HepG2 (cell line): ENCODE measurements around the gene CEBPA. TPM values are rescaled to one million over a fixed set of nuclear protein-coding genes. Genes with fewer than 3 reads are reported as not detected.

Experiments
- ATM ChIP-seq: fragments of 450-650 bp; IDR thresholded peaks from 2 replicates; pipeline ENCODE4 v1.7.1; 2017; ENCODE audit warnings: mild to moderate bottlenecking, borderline replicate concordance
- BORCS8-MEF2B ChIP-seq: sonication (generic); formaldehyde crosslinking; IDR thresholded peaks from 2 replicates; pipeline ENCODE4 v1.8.0; 2022; ENCODE audit warnings: mild to moderate bottlenecking, missing genetic modification reagents
- CREB1 ChIP-seq, 2 experiments: fragments of 450-650 bp in 1 of 2; IDR thresholded peaks; 2 replicates each; pipeline ENCODE4 v1.6.1; 2016 to 2017; ENCODE audit warnings: control low read depth in 1 of 2, mild to moderate bottlenecking in 1 of 2, missing compliant biosample characterization in 1 of 2, missing genetic modification characterization in 1 of 2
- HNF4G ChIP-seq, 2 experiments: sonication (generic) in 1 of 2; formaldehyde crosslinking in 1 of 2; IDR thresholded peaks; 2 replicates each; pipeline versions ENCODE4 v1.4.0 to v1.6.1; 2011 to 2020; ENCODE audit warnings: borderline replicate concordance in 2 of 2, low read depth in 2 of 2, mild to moderate bottlenecking in 2 of 2, low read length in 1 of 2, missing genetic modification reagents in 1 of 2, moderate library complexity in 1 of 2
- NCOA2 ChIP-seq: sonication (generic); formaldehyde crosslinking; IDR thresholded peaks from 2 replicates; pipeline ENCODE4 v1.8.0; 2022; ENCODE audit warnings: inconsistent platforms
- NFE2L1 ChIP-seq: sonication (generic); formaldehyde crosslinking; IDR thresholded peaks from 2 replicates; pipeline ENCODE4 v1.4.0; 2020; ENCODE audit warnings: missing genetic modification reagents, mild to moderate bottlenecking, borderline replicate concordance
- RARA ChIP-seq: IDR thresholded peaks from 2 replicates; pipeline ENCODE4 v1.6.1; 2016; ENCODE audit warnings: missing genetic modification reagents, missing compliant biosample characterization
- RBAK ChIP-seq: sonication (generic); formaldehyde crosslinking; IDR thresholded peaks from 2 replicates; pipeline ENCODE4 v1.5.1; 2020; ENCODE audit warnings: mild to moderate bottlenecking, missing genetic modification reagents
- SAFB2 ChIP-seq: sonication (generic); formaldehyde crosslinking; IDR thresholded peaks from 2 replicates; pipeline ENCODE4 v1.5.1; 2020; ENCODE audit warnings: missing genetic modification reagents, low read depth, mild to moderate bottlenecking, borderline replicate concordance
- ZNF124 ChIP-seq: sonication (generic); formaldehyde crosslinking; IDR thresholded peaks from 2 replicates; pipeline ENCODE4 v1.4.0; 2020; ENCODE audit warnings: missing genetic modification reagents
- polyA plus RNA-seq, 8 experiments: library from polyadenylated mRNA; depleted of rRNA in 3 of 8; stranded (reverse) in 7 of 8; unstranded in 1 of 8; fragments of >200 nt; fragmentation: Illumina TruSeq in 4 of 8; extraction: Trizol in 4 of 8; gene quantifications; 2 replicates each; pipeline versions ENCODE4 v1.2.1 to v1.2.3, GENCODE V29; 2011 to 2016; ENCODE audit warnings: low read depth in 4 of 8, missing spikeins in 1 of 8, mixed read lengths in 1 of 8; ENCODE audit not compliant: insufficient read depth in 1 of 8
- total RNA-seq, 5 experiments: library from RNA; depleted of rRNA; stranded (reverse); fragments of >200 nt; fragmentation: Illumina TruSeq; extraction: Trizol; gene quantifications; 2 replicates each; pipeline ENCODE4 v1.2.3, GENCODE V29; 2016; ENCODE audit warnings: low read depth in 1 of 5
- TF ChIP-seq, protein P1 (sequence below): sonication (generic); formaldehyde crosslinking; IDR thresholded peaks from 2 replicates; pipeline ENCODE4 v1.9.0; 2021; ENCODE audit warnings: missing genetic modification reagents, borderline replicate concordance
- TF ChIP-seq, protein P2 (sequence below): sonication (generic); formaldehyde crosslinking; IDR thresholded peaks from 2 replicates; pipeline ENCODE4 v1.5.0; 2020; ENCODE audit warnings: missing genetic modification reagents
- TF ChIP-seq, protein P3 (sequence below): sonication (generic); formaldehyde crosslinking; IDR thresholded peaks from 2 replicates; pipeline ENCODE4 v1.5.0; 2020; ENCODE audit warnings: mild to moderate bottlenecking, missing genetic modification reagents, borderline replicate concordance
- TF ChIP-seq, protein P4 (sequence below): sonication (generic); formaldehyde crosslinking; IDR thresholded peaks from 2 replicates; pipeline ENCODE4 v1.4.0; 2020; ENCODE audit warnings: missing genetic modification reagents, borderline replicate concordance

The CEBPA gene
- total and polyA plus RNA-seq, 2 of the 13 experiments (the other 11 are each of a cell fraction or from before 2014, with no cell fraction given), result 24.8 to 103 TPM

DNA sequence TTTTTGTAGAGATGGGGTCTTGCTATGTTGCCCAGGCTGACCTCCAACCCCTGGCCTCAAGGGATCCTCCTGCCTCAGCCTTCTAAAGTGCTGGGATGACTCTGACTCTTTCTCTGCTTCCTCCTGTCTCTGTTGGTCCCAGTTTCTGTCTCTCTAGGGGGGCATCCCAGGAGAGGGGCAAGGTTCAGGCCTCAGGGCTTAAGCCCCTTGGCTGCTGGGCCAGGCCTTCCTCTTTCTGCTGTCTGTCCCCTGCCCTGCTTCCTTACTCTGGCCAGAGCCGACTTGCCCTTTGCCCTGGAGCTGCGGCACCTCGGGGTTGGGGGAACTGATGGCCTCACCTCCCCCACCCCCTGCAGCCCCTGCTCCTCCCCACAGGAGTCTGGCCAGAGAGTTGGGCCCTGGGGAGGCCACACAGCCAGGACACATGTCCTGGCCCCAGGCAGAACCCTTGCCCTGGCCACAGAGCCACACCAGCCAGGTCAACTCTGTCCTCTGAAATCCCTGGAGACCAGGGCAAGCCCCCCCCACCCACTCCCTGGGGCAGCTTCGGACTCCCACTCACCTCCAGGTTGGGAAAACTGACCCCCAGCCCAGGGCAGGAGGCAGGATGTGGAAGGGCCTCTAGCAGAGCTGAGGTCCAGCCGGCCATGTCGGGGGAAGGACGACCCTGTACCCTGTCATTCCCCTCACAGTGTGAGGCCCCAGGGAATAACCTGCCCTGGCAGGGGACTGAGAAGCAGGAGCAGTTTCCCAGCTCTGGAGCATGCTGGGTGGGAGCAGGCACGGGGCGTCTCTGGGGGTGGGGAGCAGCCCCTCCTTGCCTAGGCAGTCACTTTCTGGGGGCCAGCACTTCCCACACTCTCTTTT, 23.7 kb downstream of the CEBPA start (continued):
- TF ChIP-seq, protein P1, sequence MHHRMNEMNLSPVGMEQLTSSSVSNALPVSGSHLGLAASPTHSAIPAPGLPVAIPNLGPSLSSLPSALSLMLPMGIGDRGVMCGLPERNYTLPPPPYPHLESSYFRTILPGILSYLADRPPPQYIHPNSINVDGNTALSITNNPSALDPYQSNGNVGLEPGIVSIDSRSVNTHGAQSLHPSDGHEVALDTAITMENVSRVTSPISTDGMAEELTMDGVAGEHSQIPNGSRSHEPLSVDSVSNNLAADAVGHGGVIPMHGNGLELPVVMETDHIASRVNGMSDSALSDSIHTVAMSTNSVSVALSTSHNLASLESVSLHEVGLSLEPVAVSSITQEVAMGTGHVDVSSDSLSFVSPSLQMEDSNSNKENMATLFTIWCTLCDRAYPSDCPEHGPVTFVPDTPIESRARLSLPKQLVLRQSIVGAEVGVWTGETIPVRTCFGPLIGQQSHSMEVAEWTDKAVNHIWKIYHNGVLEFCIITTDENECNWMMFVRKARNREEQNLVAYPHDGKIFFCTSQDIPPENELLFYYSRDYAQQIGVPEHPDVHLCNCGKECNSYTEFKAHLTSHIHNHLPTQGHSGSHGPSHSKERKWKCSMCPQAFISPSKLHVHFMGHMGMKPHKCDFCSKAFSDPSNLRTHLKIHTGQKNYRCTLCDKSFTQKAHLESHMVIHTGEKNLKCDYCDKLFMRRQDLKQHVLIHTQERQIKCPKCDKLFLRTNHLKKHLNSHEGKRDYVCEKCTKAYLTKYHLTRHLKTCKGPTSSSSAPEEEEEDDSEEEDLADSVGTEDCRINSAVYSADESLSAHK (CRISPR knock-in tag), result no peak
- TF ChIP-seq, protein P2, sequence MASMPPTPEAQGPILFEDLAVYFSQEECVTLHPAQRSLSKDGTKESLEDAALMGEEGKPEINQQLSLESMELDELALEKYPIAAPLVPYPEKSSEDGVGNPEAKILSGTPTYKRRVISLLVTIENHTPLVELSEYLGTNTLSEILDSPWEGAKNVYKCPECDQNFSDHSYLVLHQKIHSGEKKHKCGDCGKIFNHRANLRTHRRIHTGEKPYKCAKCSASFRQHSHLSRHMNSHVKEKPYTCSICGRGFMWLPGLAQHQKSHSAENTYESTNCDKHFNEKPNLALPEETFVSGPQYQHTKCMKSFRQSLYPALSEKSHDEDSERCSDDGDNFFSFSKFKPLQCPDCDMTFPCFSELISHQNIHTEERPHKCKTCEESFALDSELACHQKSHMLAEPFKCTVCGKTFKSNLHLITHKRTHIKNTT (CRISPR knock-in tag), result no peak
- TF ChIP-seq SAFB2 (CRISPR knock-in tag) (no peak), BORCS8-MEF2B (CRISPR knock-in tag) (no peak), ATM (no peak), NFE2L1 (no peak), RBAK (CRISPR knock-in tag) (no peak), ZNF124 (CRISPR knock-in tag) (no peak), RARA (CRISPR knock-in tag) (peak; percentile 64), CREB1 (IDR thresholded peaks at IDR 0.05) (no peak), CREB1 (CRISPR knock-in tag; IDR thresholded peaks at IDR 0.05) (no peak), HNF4G (IDR thresholded peaks at IDR 0.05; ENCODE audit: borderline replicate concordance, low read depth, low read length) (peak; percentile 80), HNF4G (CRISPR knock-in tag; IDR thresholded peaks at IDR 0.05; ENCODE audit: borderline replicate concordance, low read depth) (no peak; the same call in 1 of the 2 replicates), NCOA2 (CRISPR knock-in tag) (peak; percentile 65; the same call in 1 of the 2 replicates)
- TF ChIP-seq, protein P3, sequence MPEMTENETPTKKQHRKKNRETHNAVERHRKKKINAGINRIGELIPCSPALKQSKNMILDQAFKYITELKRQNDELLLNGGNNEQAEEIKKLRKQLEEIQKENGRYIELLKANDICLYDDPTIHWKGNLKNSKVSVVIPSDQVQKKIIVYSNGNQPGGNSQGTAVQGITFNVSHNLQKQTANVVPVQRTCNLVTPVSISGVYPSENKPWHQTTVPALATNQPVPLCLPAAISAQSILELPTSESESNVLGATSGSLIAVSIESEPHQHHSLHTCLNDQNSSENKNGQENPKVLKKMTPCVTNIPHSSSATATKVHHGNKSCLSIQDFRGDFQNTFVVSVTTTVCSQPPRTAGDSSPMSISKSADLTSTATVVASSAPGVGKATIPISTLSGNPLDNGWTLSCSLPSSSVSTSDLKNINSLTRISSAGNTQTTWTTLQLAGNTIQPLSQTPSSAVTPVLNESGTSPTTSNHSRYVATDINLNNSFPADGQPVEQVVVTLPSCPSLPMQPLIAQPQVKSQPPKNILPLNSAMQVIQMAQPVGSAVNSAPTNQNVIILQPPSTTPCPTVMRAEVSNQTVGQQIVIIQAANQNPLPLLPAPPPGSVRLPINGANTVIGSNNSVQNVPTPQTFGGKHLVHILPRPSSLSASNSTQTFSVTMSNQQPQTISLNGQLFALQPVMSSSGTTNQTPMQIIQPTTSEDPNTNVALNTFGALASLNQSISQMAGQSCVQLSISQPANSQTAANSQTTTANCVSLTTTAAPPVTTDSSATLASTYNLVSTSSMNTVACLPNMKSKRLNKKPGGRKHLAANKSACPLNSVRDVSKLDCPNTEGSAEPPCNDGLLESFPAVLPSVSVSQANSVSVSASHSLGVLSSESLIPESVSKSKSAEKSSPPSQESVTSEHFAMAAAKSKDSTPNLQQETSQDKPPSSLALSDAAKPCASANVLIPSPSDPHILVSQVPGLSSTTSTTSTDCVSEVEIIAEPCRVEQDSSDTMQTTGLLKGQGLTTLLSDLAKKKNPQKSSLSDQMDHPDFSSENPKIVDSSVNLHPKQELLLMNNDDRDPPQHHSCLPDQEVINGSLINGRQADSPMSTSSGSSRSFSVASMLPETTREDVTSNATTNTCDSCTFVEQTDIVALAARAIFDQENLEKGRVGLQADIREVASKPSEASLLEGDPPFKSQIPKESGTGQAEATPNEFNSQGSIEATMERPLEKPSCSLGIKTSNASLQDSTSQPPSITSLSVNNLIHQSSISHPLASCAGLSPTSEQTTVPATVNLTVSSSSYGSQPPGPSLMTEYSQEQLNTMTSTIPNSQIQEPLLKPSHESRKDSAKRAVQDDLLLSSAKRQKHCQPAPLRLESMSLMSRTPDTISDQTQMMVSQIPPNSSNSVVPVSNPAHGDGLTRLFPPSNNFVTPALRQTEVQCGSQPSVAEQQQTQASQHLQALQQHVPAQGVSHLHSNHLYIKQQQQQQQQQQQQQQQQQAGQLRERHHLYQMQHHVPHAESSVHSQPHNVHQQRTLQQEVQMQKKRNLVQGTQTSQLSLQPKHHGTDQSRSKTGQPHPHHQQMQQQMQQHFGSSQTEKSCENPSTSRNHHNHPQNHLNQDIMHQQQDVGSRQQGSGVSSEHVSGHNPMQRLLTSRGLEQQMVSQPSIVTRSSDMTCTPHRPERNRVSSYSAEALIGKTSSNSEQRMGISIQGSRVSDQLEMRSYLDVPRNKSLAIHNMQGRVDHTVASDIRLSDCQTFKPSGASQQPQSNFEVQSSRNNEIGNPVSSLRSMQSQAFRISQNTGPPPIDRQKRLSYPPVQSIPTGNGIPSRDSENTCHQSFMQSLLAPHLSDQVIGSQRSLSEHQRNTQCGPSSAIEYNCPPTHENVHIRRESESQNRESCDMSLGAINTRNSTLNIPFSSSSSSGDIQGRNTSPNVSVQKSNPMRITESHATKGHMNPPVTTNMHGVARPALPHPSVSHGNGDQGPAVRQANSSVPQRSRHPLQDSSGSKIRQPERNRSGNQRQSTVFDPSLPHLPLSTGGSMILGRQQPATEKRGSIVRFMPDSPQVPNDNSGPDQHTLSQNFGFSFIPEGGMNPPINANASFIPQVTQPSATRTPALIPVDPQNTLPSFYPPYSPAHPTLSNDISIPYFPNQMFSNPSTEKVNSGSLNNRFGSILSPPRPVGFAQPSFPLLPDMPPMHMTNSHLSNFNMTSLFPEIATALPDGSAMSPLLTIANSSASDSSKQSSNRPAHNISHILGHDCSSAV (CRISPR knock-in tag), result no peak
- TF ChIP-seq, protein P4, sequence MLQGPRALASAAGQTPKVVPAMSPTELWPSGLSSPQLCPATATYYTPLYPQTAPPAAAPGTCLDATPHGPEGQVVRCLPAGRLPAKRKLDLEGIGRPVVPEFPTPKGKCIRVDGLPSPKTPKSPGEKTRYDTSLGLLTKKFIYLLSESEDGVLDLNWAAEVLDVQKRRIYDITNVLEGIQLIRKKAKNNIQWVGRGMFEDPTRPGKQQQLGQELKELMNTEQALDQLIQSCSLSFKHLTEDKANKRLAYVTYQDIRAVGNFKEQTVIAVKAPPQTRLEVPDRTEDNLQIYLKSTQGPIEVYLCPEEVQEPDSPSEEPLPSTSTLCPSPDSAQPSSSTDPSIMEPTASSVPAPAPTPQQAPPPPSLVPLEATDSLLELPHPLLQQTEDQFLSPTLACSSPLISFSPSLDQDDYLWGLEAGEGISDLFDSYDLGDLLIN (CRISPR knock-in tag), result no peak
